Urinary bladder (tissue), 4 donors: ENCODE results near the gene CACNA1A. TPM values are rescaled to one million over a fixed set of nuclear protein-coding genes. Genes with fewer than 3 reads are reported as not detected.
"Not testable (repeated sequence)": the region's sequence is repeated elsewhere in the genome, so short reads cannot be mapped to it uniquely, and the experiment has no call there.

ENCODE experiments used
- DNase-seq: peaks from one replicate; pipeline ENCODE4 v3.0.0-alpha.2; 2015; ENCODE audit errors: extremely low spot score
- H3K27ac ChIP-seq: one replicate; pipeline ENCODE4 v1.5.1; 2013; ENCODE audit warnings: low read depth, mild to moderate bottlenecking, moderate library complexity
- H3K36me3 ChIP-seq: one replicate; pipeline ENCODE4 v1.6.1; 2013; ENCODE audit warnings: mild to moderate bottlenecking, moderate library complexity; ENCODE audit not compliant: insufficient read depth
- H3K4me1 ChIP-seq: one replicate; pipeline ENCODE4 v1.6.1; 2013; ENCODE audit warnings: mild to moderate bottlenecking, moderate library complexity; ENCODE audit not compliant: insufficient read depth
- H3K4me3 ChIP-seq: one replicate; pipeline ENCODE4 v1.5.1; 2013; ENCODE audit warnings: low read depth, low read length
- WGBS: extraction: QIAGEN DNeasy Blood & Tissue Kit; methylation state at CpG from one replicate; pipeline ENCODE4 v1.1.7; 2013; 5-methylcytosine and 5-hydroxymethylcytosine counted together
- polyA plus RNA-seq: library from polyadenylated mRNA; stranded (reverse); fragments of 200-250 nt; gene quantifications from one replicate; pipeline ENCODE4 v1.2.3, GENCODE V29; 2013
- total RNA-seq: library from RNA; depleted of rRNA; stranded (reverse); fragments of >200 nt; gene quantifications from one replicate; pipeline ENCODE4 v1.2.3, GENCODE V29; 2014
- donor health status: healthy with polysubstance abuse.
- donor health status: healthy.

The CACNA1A gene
- total and polyA plus RNA-seq, 2 donors, result 0.75 to 1.7 TPM

GRCh38 chr19:13398780-13399726 is 107.2 kb downstream of the CACNA1A start:
- Histone ChIP-seq H3K27ac (no peak overlapping the region), H3K36me3 (no peaks in the 10 kb centered on the region), H3K4me1 (no peaks in the 10 kb centered on the region), H3K4me3 (no peak overlapping the region)
- 57% methylated on average over 10 of the region's 10 CpGs for WGBS
- no peak for DNase-seq

GRCh38 chr19:13398182-13398581 is 108.1 kb downstream of the CACNA1A start:
- DNase-seq, result no peak
- no peak overlapping the region for H3K4me3 ChIP-seq
- H3K27ac ChIP-seq, result no peak overlapping the region
- H3K36me3 ChIP-seq, result no peaks in the 10 kb centered on the region
- H3K4me1 ChIP-seq, result no peaks in the 10 kb centered on the region
- 89% methylated on average over 4 of the region's 4 CpGs for WGBS

DNA sequence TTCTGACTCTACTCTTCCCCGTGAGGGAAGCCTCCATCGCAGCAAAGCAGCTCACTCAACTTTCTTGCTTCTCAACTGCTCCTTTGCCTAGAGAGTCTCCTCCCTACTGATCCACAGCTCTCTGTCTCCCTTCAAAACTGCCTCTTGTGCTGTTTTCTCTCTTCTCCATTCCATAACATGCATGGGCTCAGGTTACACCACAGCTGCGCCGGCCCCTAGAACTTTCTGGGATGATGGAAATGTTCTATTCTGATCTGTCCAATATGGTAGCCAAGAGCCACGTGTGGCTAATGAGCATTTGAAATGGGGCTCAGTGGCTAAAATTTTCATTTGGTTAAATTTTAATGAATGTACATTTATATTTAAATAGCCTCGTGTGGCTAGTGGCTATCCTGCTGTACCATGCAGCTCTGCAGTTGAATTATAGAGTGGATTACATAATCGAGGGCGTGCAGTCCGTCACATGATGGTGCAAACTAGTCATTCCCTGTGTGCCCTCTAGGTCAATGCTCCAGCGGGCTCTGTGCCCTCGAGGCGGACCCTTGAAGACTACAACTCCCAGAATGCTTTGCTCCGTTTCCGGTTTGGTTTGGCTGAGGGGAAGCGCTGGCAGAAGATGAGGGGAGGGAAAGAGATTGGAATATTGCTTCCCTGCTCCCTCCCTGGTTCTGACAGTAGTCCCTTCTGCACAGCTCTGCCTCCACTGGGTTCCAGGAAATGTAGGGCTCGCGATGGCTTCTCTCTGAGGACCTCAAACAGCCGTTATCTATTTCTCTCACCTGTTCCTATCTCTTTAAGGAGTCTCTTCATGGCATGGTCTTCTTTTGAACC is 109.8 kb downstream of the CACNA1A start:
- Histone ChIP-seq H3K4me1 (no peaks in the 10 kb centered on the region), H3K36me3 (no peaks in the 10 kb centered on the region), H3K4me3 (no peak overlapping the region), H3K27ac (no peak overlapping the region)
- DNase-seq, result no peak
- WGBS, result 24% methylated on average over 18 of the region's 18 CpGs

DNA sequence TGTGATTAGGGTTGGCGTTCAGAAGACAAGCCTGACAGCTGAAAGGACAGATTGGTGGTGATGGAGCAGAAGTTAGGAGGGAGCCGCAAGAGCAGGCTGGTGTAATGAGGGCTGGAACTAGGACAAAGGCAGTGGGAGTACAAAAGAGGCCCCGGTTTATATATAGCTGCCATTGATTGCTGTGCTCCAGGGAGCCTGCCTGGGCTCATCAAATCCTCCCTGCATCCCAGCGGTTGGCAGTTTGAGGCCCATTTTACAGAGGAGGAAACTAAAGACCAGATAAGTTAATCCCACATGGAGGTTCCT is 123.7 kb downstream of the CACNA1A start:
- Histone ChIP-seq H3K27ac (no peak overlapping the region), H3K4me3 (no peak overlapping the region), H3K36me3 (no peaks in the 10 kb centered on the region), H3K4me1 (no peaks in the 10 kb centered on the region)
- WGBS, result 75% methylated on average over 4 of the region's 4 CpGs
- DNase-seq, result no peak

GRCh38 chr19:13381827-13382632 is 124.2 kb downstream of the CACNA1A start:
- no peak for DNase-seq
- no peak overlapping the region for H3K4me3 ChIP-seq
- no peaks in the 10 kb centered on the region for H3K4me1 ChIP-seq
- no peak overlapping the region for H3K27ac ChIP-seq
- H3K36me3 ChIP-seq, result no peaks in the 10 kb centered on the region
- WGBS, result 43% methylated on average over 9 of the region's 9 CpGs

- no peak overlapping the region for H3K4me3 ChIP-seq
- no peaks in the 10 kb centered on the region for H3K4me1 ChIP-seq
- no peak for DNase-seq
These were observed 129.7 kb downstream of the CACNA1A start for GRCh38 chr19:13376537-13376936.

DNA sequence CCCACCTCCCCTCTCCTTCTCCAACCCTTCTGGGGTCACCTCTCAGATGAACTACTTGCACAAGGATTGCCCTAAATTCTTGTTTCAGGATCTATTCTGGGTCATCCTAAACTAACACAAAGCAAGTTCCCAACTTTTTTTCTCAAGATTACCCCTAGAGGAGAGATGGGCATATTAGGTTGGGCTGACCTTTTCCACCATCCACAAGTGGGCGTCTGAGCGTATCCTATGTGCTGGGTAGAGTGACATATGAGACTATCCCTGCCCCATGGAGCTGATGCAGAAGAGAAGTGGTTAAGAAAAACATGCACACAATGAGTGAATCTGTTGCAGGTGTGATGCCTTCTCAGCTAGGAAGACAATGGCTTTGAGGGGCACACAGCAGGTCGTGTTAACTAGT is 132.7 kb downstream of the CACNA1A start:
- Histone ChIP-seq H3K4me3 (no peak overlapping the region), H3K4me1 (no peaks in the 10 kb centered on the region), H3K36me3 (no peaks in the 10 kb centered on the region), H3K27ac (no peak overlapping the region)
- DNase-seq, result no peak
- WGBS, result 73% methylated on average over 3 of the region's 3 CpGs

More at GRCh38 chr19:13376537-13376936, 129.7 kb downstream of the CACNA1A start:
- H3K27ac ChIP-seq, result no peak overlapping the region
- H3K36me3 ChIP-seq, result no peaks in the 10 kb centered on the region

- 90% methylated on average over 5 of the region's 5 CpGs for WGBS
- no peak overlapping the region for H3K4me3 ChIP-seq
- no peak for DNase-seq
- no peak overlapping the region for H3K27ac ChIP-seq
- H3K4me1 ChIP-seq, result no peaks in the 10 kb centered on the region
- no peaks in the 10 kb centered on the region for H3K36me3 ChIP-seq
These were observed 135.3 kb downstream of the CACNA1A start for GRCh38 chr19:13370948-13371347.

DNA sequence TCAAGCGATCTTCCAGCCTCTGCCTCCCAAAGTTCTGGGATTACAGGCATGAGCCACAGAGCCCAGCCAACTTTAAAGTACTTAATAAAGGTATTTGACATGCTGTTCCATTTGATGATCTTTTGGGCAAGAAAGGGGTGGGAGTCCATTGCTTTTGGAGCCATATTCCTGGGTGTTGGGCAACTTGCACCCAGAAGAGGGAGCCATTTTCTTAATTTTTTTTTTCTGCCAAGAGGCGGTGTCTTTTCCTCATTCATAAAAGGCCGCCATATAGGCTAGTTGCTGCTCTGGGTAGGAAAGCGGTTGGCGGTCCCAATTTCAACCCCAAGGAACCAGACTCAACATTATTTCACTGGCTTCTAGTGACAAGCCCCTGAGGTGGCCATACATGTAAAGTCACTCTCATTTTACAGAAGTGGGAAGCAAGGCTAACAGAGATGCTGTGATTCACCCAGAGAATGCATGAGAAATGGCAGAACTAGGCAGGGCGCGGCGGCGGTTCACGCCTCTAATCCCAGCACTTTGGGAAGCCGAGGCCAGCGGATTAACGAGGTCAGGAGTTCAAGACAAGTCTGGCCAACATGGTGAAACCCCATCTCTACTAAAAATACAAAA is 139.6 kb downstream of the CACNA1A start:
- no peak for DNase-seq
- H3K4me3 ChIP-seq, result no peak overlapping the region
- no peaks in the 10 kb centered on the region for H3K36me3 ChIP-seq
- WGBS, result 79% methylated on average over 13 of the region's 13 CpGs
- no peaks in the 10 kb centered on the region for H3K4me1 ChIP-seq
- H3K27ac ChIP-seq, result no peak overlapping the region

- Histone ChIP-seq H3K27ac (no peak overlapping the region), H3K36me3 (no peaks in the 10 kb centered on the region), H3K4me1 (no peaks in the 10 kb centered on the region), H3K4me3 (no peak overlapping the region)
- no peak for DNase-seq
- WGBS, result 65% methylated on average over 5 of the region's 5 CpGs
These were observed 142.3 kb downstream of the CACNA1A start for GRCh38 chr19:13363954-13364353.

GRCh38 chr19:13363245-13363644 is 143.0 kb downstream of the CACNA1A start:
- no peak overlapping the region for H3K4me3 ChIP-seq
- WGBS, result 45% methylated on average over 7 of the region's 7 CpGs

DNA sequence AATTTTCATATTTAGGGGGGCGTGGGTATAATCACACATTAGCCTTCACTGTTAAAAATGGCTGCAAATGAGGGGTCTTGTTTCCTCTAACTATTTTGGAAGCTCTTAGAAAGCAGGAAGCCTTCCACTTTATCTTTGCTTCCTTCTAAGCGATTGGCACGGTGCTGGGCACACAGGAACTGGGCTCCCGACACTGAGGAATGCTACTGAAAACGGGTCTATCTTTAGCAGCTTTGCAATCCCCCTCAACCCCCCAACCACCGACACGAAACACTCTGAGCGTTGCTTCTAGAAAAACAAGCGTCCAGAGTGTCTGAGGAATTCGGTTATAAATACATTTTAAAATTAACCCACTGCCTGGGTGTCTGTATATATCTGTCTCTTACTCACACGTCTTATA is 143.6 kb downstream of the CACNA1A start:
- no peaks in the 10 kb centered on the region for H3K36me3 ChIP-seq
- WGBS, result 62% methylated on average over 11 of the region's 11 CpGs
- no peaks in the 10 kb centered on the region for H3K4me1 ChIP-seq
- H3K27ac ChIP-seq, result no peak overlapping the region
- DNase-seq, result no peak
- no peak overlapping the region for H3K4me3 ChIP-seq

More at GRCh38 chr19:13363245-13363644, 143.0 kb downstream of the CACNA1A start:
- Histone ChIP-seq H3K4me1 (no peaks in the 10 kb centered on the region), H3K27ac (no peak overlapping the region), H3K36me3 (no peaks in the 10 kb centered on the region)
- DNase-seq, result no peak

DNA sequence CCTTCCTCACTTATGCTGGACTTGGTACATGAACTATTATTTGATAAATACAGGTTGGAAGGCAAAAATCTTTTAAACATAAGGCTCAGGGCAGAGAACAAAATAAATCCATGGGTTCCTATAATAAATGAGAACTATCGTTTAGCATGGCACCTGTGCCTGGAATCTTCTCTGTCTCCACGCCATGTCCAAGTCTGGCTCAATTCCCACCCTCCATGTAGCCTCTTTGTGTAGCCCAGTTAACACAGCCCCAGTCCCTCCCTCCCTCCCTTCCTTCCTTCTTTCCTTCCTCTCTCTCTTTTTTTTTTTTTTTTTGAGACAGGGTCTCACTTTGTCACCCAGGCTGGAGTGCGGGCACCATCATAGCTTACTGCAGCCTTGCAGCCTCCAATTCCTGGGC is 144.6 kb downstream of the CACNA1A start:
- H3K4me1 ChIP-seq, H3K4me3 ChIP-seq, DNase-seq, H3K36me3 ChIP-seq, H3K27ac ChIP-seq: not testable (repeated sequence)
- 85% methylated on average over 3 of the region's 3 CpGs for WGBS
